ENCODE data around the gene BIRC2.

BIRC2 gene

DNA sequence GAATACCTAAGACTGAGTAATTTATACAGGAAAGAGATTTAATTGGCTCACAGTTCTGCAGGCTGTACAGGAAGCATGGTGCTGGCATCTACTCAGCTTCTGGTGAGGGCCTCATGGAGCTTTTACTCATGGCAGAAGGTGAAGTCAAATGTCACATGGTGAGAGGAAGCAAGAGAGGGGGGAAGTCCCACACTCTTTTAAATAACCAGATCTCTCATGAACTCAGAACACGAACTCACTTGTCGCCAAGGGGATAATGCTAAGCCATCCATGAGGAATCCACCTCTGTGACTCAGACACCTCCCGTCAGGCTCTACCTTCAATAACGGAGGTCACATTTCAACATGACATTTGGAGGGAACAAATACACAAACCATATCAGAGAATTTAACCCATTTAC lies 42.2 kb downstream of the BIRC2 start:
- Histone ChIP-seq H3K9me3 (ENCODE audit: severe bottlenecking) (no peaks in the 10 kb centered on the region), H3K27ac (no peak overlapping the region), H3K4me3 (ENCODE audit: low read depth, low read length) (no peak overlapping the region), H3K27me3 (ENCODE audit: insufficient read depth, low read depth, severe bottlenecking) (no peaks in the 10 kb centered on the region), H3K36me3 (no peaks in the 10 kb centered on the region)
- no peak for DNase-seq
- TF ChIP-seq, protein P1, sequence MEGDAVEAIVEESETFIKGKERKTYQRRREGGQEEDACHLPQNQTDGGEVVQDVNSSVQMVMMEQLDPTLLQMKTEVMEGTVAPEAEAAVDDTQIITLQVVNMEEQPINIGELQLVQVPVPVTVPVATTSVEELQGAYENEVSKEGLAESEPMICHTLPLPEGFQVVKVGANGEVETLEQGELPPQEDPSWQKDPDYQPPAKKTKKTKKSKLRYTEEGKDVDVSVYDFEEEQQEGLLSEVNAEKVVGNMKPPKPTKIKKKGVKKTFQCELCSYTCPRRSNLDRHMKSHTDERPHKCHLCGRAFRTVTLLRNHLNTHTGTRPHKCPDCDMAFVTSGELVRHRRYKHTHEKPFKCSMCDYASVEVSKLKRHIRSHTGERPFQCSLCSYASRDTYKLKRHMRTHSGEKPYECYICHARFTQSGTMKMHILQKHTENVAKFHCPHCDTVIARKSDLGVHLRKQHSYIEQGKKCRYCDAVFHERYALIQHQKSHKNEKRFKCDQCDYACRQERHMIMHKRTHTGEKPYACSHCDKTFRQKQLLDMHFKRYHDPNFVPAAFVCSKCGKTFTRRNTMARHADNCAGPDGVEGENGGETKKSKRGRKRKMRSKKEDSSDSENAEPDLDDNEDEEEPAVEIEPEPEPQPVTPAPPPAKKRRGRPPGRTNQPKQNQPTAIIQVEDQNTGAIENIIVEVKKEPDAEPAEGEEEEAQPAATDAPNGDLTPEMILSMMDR (IDR thresholded peaks at IDR 0.05; ENCODE audit: low read depth, low read length) = no peak

DNA sequence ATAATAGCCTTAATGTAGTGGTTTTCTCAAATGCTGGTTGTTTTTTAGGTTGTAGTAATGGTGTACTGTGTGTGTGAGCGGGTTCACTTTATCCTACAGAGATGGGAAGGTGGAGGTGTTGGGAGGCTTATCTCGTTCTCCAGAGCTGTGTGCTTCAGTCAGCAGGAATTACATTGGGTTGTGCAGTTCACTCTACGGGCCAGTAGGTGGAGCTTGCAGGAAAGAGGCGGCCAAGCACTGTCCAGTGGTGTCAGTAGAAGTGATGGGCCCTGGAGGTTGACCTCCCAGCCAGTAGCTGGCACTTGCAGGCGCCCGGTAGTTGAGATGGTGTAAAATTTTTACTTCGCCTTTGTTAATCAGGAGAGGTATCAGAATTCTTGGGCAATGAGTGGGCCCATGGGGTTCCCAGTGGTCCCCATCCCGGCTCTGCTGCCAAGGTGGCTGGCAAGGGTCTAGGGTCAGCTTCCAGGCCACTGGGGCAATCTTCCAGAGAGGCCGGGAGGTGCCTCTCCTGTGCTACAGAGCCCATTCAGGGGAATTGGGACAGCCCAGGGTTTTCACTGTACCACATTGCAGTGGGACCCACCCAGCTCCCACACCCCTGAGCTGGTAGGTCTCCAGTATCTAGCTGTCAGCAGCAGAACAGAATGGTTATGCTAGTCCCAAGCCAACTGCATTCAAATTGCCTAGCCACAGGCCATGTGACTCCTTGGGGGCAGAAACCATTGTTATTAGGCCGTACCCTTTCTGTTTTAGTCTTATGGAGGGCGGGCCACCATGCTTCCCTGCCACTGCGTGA lies 43.9 kb downstream of the BIRC2 start:
- no peaks in the 10 kb centered on the region for H3K9me3 ChIP-seq (ENCODE audit: severe bottlenecking)
- peak; percentile 78 for DNase-seq
- H3K27ac ChIP-seq = no peak overlapping the region
- TF ChIP-seq, protein P1 (IDR thresholded peaks at IDR 0.05; ENCODE audit: low read depth, low read length) = peak; percentile 90
- H3K36me3 ChIP-seq = no peaks in the 10 kb centered on the region; the same call in 1 of the 2 replicates
- H3K4me3 ChIP-seq (ENCODE audit: low read depth, low read length) = no peak overlapping the region
- no peaks in the 10 kb centered on the region for H3K27me3 ChIP-seq (ENCODE audit: insufficient read depth, low read depth, severe bottlenecking)

DNA sequence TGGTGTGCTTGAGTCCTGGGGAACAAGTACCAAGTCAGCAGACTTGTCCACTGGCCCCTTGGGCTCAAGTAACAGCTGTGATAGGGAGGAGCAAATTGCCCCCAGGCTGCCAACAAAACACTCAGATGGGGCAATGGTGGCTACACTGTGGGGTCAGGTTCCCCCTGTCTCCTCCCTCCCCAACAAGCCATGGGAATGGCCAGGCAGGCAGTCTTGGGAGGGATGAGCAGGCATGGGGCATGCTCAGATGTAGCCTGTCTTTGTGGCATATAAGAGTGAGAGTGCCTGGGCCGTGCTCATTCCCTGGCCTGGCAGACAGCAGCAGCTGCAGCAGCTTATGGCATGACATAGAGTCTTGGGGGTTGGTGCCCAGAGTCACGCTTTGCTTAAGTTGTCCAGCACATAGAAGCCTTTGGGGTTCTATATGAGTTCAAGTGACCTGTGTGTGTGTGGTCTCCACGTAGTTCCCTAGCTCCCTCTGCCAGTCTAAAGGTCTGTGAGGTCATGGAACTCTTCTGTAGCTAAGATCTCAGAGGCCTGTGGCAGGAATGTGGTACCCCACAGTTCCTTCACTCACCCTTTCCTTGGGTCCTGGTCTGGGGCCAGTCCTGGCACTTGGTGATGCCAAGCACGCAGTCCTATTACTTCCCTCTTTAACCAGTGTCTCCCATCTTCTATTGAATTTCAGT lies 44.7 kb downstream of the BIRC2 start:
- no peaks in the 10 kb centered on the region for H3K27me3 ChIP-seq (ENCODE audit: insufficient read depth, low read depth, severe bottlenecking)
- H3K9me3 ChIP-seq (ENCODE audit: severe bottlenecking) = no peaks in the 10 kb centered on the region
- peaks cover 1% of the 10 kb centered on the region; the same call in 1 of the 2 replicates for H3K36me3 ChIP-seq
- no peak overlapping the region for H3K4me3 ChIP-seq (ENCODE audit: low read depth, low read length)
- TF ChIP-seq, protein P1 (IDR thresholded peaks at IDR 0.05; ENCODE audit: low read depth, low read length) = no peak
- H3K27ac ChIP-seq = no peak overlapping the region
- no peak for DNase-seq

- Histone ChIP-seq H3K36me3 (peaks cover 5% of the 10 kb centered on the region; the same call in 1 of the 2 replicates), H3K27me3 (ENCODE audit: insufficient read depth, low read depth, severe bottlenecking) (no peaks in the 10 kb centered on the region), H3K4me3 (ENCODE audit: low read depth, low read length) (no peak overlapping the region), H3K27ac (no peak overlapping the region), H3K9me3 (ENCODE audit: severe bottlenecking) (no peaks in the 10 kb centered on the region)
- TF ChIP-seq, protein P1 (IDR thresholded peaks at IDR 0.05; ENCODE audit: low read depth, low read length) = no peak
- no peak for DNase-seq
These were observed 46.3 kb downstream of the BIRC2 start for GRCh38 chr11:102393272-102393730.

GRCh38 chr11:102395720-102396393 lies 48.8 kb downstream of the BIRC2 start:
- H3K9me3 ChIP-seq (ENCODE audit: severe bottlenecking) = no peaks in the 10 kb centered on the region
- TF ChIP-seq, protein P1 (IDR thresholded peaks at IDR 0.05; ENCODE audit: low read depth, low read length) = no peak
- DNase-seq = no peak
- no peak overlapping the region for H3K27ac ChIP-seq
- peaks cover 14% of the 10 kb centered on the region for H3K36me3 ChIP-seq
- no peaks in the 10 kb centered on the region for H3K27me3 ChIP-seq (ENCODE audit: insufficient read depth, low read depth, severe bottlenecking)
- no peak overlapping the region for H3K4me3 ChIP-seq (ENCODE audit: low read depth, low read length)
